ENCODE measurements around the gene RANBP17.

DNA sequence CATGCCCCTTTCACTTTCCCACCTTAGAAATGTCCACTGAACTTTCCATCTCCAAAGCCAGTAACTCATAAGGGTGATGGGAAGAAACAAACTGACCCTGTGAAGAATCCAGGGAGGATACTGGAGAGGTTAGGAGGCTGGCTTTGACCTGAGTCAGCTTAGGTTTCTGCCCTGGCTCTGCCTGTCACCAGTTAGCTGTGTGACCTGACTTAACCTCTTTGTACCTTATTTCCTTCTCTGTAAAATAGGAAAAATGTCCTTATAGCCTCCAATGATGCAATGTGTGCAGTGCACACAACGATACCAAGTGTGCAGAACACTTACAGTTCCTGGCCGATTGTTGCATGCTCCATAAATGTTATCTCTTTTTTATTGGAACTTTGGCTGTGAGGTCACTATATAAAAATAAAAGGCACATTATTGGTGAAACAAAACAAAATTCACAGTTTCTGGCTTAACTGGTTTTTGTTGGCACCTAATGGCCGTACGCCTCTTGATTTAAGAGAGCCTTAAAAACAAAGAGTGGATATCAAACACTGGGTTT is 40.5 kb upstream of the RANBP17 start:
- TF ChIP-seq, protein P1, sequence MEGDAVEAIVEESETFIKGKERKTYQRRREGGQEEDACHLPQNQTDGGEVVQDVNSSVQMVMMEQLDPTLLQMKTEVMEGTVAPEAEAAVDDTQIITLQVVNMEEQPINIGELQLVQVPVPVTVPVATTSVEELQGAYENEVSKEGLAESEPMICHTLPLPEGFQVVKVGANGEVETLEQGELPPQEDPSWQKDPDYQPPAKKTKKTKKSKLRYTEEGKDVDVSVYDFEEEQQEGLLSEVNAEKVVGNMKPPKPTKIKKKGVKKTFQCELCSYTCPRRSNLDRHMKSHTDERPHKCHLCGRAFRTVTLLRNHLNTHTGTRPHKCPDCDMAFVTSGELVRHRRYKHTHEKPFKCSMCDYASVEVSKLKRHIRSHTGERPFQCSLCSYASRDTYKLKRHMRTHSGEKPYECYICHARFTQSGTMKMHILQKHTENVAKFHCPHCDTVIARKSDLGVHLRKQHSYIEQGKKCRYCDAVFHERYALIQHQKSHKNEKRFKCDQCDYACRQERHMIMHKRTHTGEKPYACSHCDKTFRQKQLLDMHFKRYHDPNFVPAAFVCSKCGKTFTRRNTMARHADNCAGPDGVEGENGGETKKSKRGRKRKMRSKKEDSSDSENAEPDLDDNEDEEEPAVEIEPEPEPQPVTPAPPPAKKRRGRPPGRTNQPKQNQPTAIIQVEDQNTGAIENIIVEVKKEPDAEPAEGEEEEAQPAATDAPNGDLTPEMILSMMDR (IDR thresholded peaks at IDR 0.05), result no peak
- TF ChIP-seq EZH2phosphoT487 (IDR thresholded peaks at IDR 0.05), result no peak
- TF ChIP-seq EZH2 (IDR thresholded peaks at IDR 0.05), result no peak
